Upper lobe of right lung (tissue), 1 donor: Measurements from ENCODE around the gene TUSC2. TPM values are rescaled to one million over a fixed set of nuclear protein-coding genes. Genes with fewer than 3 reads are reported as not detected.
A peak's percentile ranks its signal among the peaks of the same experiment; 100 is the strongest.

Source experiments
- ATAC-seq: fragments of 200-7000 bp; cut with Tn5 transposase; one replicate; pipeline ENCODE4 v1.9.1; 2020; ENCODE audit warnings: mild to moderate bottlenecking, moderate library complexity
- DNase-seq: peaks from one replicate; pipeline ENCODE4 v3.0.0-alpha.2; 2020
- H3K27ac ChIP-seq: fragments of 200-600 bp; one replicate; pipeline ENCODE4 v1.8.0; 2022
- H3K27me3 ChIP-seq: fragments of 200-600 bp; one replicate; pipeline ENCODE4 v1.8.0; 2022; ENCODE audit warnings: mild to moderate bottlenecking
- H3K36me3 ChIP-seq: fragments of 200-600 bp; one replicate; pipeline ENCODE4 v1.8.0; 2022
- H3K4me1 ChIP-seq: fragments of 200-600 bp; one replicate; pipeline ENCODE4 v1.8.0; 2022
- H3K4me3 ChIP-seq: fragments of 200-600 bp; one replicate; pipeline ENCODE4 v1.8.0; 2022; ENCODE audit warnings: mild to moderate bottlenecking
- H3K9me3 ChIP-seq: fragments of 200-600 bp; one replicate; pipeline ENCODE4 v1.8.0; 2022
- intact Hi-C: fragments of 100-400 bp; cut with DNase I; formaldehyde crosslinking; loops from one replicate; pipeline ENCODE4 v1.11.0; 2022
- total RNA-seq: library from RNA; stranded (reverse); fragmentation: NEBNext Ultra II Directional; extraction: Animal tissue kit (Norgen Biotek cat#: 25700); gene quantifications from one replicate; pipeline ENCODE4 v1.2.1, GENCODE V29; 2021
- TF ChIP-seq, protein P1 (sequence below): fragments of 200-600 bp; IDR thresholded peaks from one replicate; pipeline ENCODE4 v1.8.0; 2022; ENCODE audit warnings: antibody characterized with exemption
- donor health status: DM: no; HTN: yes; CAD: no; lungs with severe emphysema.

Gene TUSC2
- total RNA-seq, 1 donor from 2014 or later, result 29.2 TPM

DNA sequence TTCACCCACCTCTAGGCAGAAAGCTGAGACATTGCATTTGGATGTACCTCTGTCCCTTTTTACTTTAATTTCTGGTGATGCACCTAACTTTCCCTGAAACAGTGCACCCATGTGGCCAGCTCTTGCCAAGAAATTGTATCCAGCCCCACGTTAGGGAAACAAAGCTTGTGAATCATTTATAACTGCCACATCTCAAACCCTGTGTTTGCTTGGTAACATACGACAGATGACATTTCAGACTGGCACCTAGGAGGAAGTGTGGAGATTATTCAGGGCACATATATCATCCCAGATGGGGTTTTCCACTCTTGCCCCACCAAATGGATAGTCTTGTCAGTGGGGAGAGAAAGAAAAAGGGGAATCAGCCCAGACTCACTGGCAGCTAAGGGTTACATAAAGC is 24.8 kb upstream of the TUSC2 start:
- no peak overlapping the region for H3K27ac ChIP-seq
- DNase-seq (no peak), ATAC-seq (no peak)
- no peaks in the 10 kb centered on the region for H3K9me3 ChIP-seq
- TF ChIP-seq, protein P1, sequence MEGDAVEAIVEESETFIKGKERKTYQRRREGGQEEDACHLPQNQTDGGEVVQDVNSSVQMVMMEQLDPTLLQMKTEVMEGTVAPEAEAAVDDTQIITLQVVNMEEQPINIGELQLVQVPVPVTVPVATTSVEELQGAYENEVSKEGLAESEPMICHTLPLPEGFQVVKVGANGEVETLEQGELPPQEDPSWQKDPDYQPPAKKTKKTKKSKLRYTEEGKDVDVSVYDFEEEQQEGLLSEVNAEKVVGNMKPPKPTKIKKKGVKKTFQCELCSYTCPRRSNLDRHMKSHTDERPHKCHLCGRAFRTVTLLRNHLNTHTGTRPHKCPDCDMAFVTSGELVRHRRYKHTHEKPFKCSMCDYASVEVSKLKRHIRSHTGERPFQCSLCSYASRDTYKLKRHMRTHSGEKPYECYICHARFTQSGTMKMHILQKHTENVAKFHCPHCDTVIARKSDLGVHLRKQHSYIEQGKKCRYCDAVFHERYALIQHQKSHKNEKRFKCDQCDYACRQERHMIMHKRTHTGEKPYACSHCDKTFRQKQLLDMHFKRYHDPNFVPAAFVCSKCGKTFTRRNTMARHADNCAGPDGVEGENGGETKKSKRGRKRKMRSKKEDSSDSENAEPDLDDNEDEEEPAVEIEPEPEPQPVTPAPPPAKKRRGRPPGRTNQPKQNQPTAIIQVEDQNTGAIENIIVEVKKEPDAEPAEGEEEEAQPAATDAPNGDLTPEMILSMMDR, result peak; percentile 5
- H3K27me3 ChIP-seq, result no peaks in the 10 kb centered on the region
- H3K36me3 ChIP-seq, result peaks cover 51% of the 10 kb centered on the region
- intact Hi-C loops, result no loop called here
- no peak overlapping the region for H3K4me3 ChIP-seq
- H3K4me1 ChIP-seq, result peaks cover 48% of the 10 kb centered on the region

DNA sequence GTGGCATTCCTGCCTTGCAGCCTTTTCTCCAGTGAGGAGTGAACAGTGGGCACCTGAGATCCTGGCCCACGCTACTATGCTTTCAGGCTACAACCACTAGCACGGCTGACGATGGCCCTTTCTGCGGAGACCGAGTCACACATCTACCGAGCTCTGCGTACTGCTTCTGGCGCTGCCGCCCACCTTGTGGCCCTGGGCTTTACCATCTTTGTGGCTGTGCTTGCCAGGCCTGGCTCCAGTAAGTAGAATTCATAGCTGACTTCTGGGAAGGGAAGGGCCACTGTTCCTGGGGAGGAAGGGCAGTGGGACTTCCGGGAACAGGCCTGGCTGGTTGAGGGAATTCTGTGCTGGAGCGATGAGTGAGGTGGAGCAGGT is 23.3 kb upstream of the TUSC2 start:
- Histone ChIP-seq H3K9me3 (no peaks in the 10 kb centered on the region), H3K27me3 (no peaks in the 10 kb centered on the region), H3K4me3 (peak overlapping the region; percentile 73), H3K36me3 (peaks cover 55% of the 10 kb centered on the region), H3K27ac (peak overlapping the region; percentile 92), H3K4me1 (peaks cover 33% of the 10 kb centered on the region)
- intact Hi-C loops, result no loop called here
- ATAC-seq (no peak), DNase-seq (no peak)
- TF ChIP-seq, protein P1, result no peak

DNA sequence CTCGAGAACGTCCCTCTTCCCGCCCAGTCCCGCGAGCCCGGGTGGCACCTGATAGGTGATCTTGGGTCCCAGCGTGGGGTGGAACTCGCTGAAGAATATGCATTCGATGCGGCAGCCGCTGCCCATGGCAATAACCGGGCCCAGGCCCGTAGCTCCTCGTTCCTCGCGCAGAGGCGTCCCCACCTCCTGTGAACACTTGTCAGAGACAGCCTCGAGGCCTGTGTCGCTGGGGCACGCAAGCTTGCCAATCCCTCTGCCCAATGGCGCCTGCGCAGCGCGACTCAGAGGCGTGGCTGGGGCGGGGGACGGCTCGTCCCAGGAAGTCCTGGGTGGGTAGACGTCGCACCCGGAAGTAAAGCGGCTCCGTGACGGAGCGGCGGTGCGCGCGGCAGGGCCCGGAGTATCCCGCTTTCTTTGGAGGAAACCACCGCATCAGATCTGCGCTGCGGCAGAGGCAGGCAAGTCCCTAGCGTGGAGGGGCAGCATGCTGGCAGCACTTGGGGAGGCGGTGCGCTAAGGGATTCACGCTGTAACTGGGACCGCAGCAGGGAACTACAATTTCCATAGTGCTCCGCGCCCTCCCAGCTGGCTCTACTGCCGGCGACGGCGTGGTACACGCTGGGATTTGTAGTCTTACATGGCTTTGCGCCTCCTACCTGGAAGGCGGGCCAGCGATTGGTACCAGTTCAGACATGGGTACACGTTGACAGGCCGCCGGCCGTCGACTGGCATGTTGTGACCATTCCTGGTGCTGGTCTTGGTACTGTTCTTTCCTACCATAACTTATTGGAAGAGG is 22.7 kb upstream of the TUSC2 start, which contains the start of the genes CYB561D2 and NPRL2:
Gene CYB561D2, plus strand, starts transcription at position 336 of the 796 bp plus-strand sequence. CDS start 572 bp downstream, outside the sequence.
Gene NPRL2, minus strand, starts transcription at position 249 of the 796 bp plus-strand sequence. Its CDS starts 123 bp downstream, at position 126.
- ATAC-seq, result peak; percentile 95
- peak; percentile 99 for DNase-seq
- Histone ChIP-seq H3K36me3 (peaks cover 51% of the 10 kb centered on the region), H3K9me3 (no peaks in the 10 kb centered on the region), H3K4me1 (peaks cover 32% of the 10 kb centered on the region), H3K4me3 (peak within 1 kb of the TSS; percentile 73), H3K27ac (peak within 1 kb of the TSS; percentile 92), H3K27me3 (no peaks in the 10 kb centered on the region)
- TF ChIP-seq, protein P1, result no peak
- intact Hi-C loops, result no loop called here

DNA sequence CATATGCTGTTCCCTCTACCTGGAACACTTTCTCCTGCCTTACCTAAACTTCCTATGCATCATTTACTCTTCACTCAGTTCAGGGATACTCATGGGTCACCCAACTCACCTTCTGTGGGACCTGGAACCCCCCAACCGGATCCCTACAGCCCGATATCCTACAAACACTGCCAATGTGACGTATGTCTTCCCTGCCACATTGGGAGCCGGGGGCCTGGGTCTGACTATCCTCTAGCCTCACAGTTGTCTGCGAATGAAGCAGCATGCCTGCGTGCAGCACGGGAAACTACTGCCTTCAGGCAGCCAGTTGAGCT is 22.1 kb upstream of the TUSC2 start:
- no peaks in the 10 kb centered on the region for H3K9me3 ChIP-seq
- H3K27ac ChIP-seq, result peak overlapping the region; percentile 92
- peaks cover 32% of the 10 kb centered on the region for H3K4me1 ChIP-seq
- H3K27me3 ChIP-seq, result no peaks in the 10 kb centered on the region
- ATAC-seq (no peak), DNase-seq (no peak)
- TF ChIP-seq, protein P1, result no peak
- peaks cover 46% of the 10 kb centered on the region for H3K36me3 ChIP-seq
- intact Hi-C loops, result no loop called here
- H3K4me3 ChIP-seq, result peak overlapping the region; percentile 73

DNA sequence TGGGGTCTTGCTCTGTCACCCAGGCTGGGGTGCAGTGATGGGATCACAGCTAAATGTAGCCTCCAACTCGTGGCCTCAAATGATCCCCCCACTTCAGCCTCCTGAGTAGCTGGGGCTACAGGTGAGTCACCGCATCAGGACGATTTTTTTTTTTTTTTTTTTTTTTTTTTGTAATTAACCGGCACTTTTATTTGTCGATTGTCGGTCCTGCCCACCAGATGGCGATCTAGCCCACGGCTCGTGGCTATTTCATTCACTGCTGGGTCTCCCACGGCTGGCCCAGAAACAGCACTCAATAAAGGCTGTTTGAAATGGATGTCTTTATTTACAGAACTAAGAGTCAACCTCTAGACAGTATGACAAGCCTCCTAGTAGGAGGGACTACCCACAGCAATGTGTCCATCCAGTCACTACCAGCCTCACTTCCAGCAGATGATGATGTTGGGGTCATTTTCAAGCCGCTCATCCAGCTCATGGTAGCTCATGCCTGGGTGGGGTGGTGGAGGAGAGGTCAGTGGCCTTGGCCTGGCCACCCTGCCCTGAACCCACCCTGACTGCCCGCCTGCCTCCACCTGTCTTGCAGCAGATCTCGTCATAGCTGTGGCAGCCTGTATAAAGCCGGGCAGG is 19.3 kb upstream of the TUSC2 start:
- DNase-seq (peak; percentile 85), ATAC-seq (peak; percentile 8)
- Histone ChIP-seq H3K36me3 (peaks cover 20% of the 10 kb centered on the region), H3K9me3 (no peaks in the 10 kb centered on the region), H3K4me1 (peaks cover 35% of the 10 kb centered on the region), H3K4me3 (no peak overlapping the region), H3K27ac (no peak overlapping the region), H3K27me3 (no peaks in the 10 kb centered on the region)
- TF ChIP-seq, protein P1, result peak; percentile 60
- intact Hi-C loops, result no loop called here
